ENCODE data around the gene TLK2.

The TLK2 gene

GRCh38 chr17:62653002-62653825 lies 174.6 kb downstream of the TLK2 start (continued):
- TF ChIP-seq ZNF223 (tag by site-specific recombination; IDR thresholded peaks at IDR 0.05) (no peak), ZNF518A (tag by site-specific recombination; conservative IDR thresholded peaks at IDR 0.05; ENCODE audit: low read depth) (no peak), PRDM6 (tag by site-specific recombination; IDR thresholded peaks at IDR 0.05) (no peak), ZNF274 (IDR thresholded peaks at IDR 0.05; ENCODE audit: low read length) (no peak), ZNF274 (tag by site-specific recombination; IDR thresholded peaks at IDR 0.05; ENCODE audit: borderline replicate concordance) (no peak), SP2 (tag by site-specific recombination; IDR thresholded peaks at IDR 0.05) (peak; percentile 66), ZNF148 (tag by site-specific recombination; IDR thresholded peaks at IDR 0.05; ENCODE audit: borderline replicate concordance) (no peak), ZBTB48 (tag by site-specific recombination; IDR thresholded peaks at IDR 0.05) (no peak), ZNF513 (tag by site-specific recombination; IDR thresholded peaks at IDR 0.05) (0 out of 2 replicates have a peak, but pooled peaks have one; percentile 8), ZNF23 (tag by site-specific recombination; IDR thresholded peaks at IDR 0.05; ENCODE audit: borderline replicate concordance) (no peak), ZBTB21 (tag by site-specific recombination; IDR thresholded peaks at IDR 0.05) (no peak), ZNF121 (tag by site-specific recombination; IDR thresholded peaks at IDR 0.05) (no peak), KLF1 (tag by site-specific recombination; IDR thresholded peaks at IDR 0.05) (peak; percentile 64), ZNF600 (tag by site-specific recombination; IDR thresholded peaks at IDR 0.05) (0 out of 2 replicates have a peak, but pooled peaks have one; percentile 30), TCF7L2 (IDR thresholded peaks at IDR 0.05; ENCODE audit: borderline replicate concordance, low read depth, low read length) (no peak), ZNF558 (tag by site-specific recombination; IDR thresholded peaks at IDR 0.05) (no peak), ZNF785 (tag by site-specific recombination; IDR thresholded peaks at IDR 0.05) (no peak), ZNF362 (tag by site-specific recombination; IDR thresholded peaks at IDR 0.05) (no peak), PATZ1 (tag by site-specific recombination; IDR thresholded peaks at IDR 0.05) (peak; percentile 66), ZNF37A (tag by site-specific recombination; IDR thresholded peaks at IDR 0.05) (no peak), ZNF777 (tag by site-specific recombination; IDR thresholded peaks at IDR 0.05; ENCODE audit: borderline replicate concordance) (no peak), GLIS1 (tag by site-specific recombination; IDR thresholded peaks at IDR 0.05) (peak; percentile 26), ZNF202 (tag by site-specific recombination; IDR thresholded peaks at IDR 0.05; ENCODE audit: borderline replicate concordance) (no peak), ZFHX2 (tag by site-specific recombination; conservative IDR thresholded peaks at IDR 0.05) (peak; percentile 88), ZNF426 (tag by site-specific recombination; IDR thresholded peaks at IDR 0.05) (no peak), EGR2 (tag by site-specific recombination; IDR thresholded peaks at IDR 0.05; ENCODE audit: low read depth) (peak; percentile 84)

Measured in HEK293 (cell line).